Cerebellar nuclear complex (tissue), 1 donor: ENCODE measurements around the gene CRYBA2.

Experiments
- DNase-seq, 2 experiments: peaks; one replicate each; lab custom pipeline; 2025; lab: John Stamatoyannopoulos, UW

CRYBA2 gene

DNA sequence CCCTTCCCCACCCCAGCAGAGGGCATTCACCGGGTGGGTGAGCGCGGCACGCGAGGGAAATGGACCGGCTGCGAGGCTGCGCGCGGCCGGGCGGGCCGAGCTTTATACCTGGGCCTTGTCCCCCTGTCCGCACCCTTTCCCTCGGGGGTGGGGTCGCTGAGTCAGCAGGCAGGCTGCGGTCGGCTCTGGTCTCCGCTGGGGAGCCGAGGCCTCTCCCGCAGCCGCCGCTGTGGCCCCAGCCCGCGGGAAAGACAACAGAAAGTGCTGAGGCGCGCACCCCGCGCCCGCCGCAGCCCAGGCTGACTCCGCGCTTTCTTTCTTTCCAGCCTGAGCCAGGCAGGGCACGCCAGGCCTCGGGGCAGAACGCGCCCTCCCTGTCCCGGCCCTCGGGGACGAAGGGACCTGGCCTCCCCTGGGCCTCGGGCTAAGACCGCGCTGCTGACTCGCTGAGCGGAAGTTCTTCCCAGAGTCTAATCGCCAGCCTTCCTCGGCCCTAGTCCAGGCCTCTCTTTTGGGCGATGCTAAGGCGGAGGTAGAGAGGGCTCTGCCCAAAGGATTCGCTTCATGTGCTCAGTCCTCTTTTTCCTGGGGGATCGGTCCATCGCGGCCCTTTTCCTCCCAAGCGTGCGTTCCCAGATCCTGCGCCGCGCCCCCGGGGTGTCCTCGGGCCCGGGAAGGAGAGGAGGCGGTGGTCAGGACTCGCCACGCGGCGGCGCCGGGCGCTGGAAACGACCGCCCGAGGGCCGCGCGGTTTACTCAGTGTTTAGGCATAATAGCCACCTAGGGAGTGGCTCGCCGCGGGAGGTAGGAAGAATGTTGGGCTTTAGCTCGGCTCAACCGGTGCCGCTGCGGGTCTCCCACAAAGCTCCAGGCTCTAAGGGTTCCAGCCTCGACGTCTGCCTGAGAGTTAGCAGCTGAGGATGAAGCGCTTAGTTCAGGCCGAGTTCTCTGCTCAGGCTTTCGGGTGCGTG lies at the start of gene CRYBA2:
TSS of gene CRYBA2 (minus strand) at position 78 of the 971 bp plus-strand sequence. CDS start 246 bp downstream, outside the sequence.
- DNase-seq, result no peak

GRCh38 chr2:219042750-219043149 lies 49.5 kb upstream of the CRYBA2 start:
- DNase-seq, result no peak

- no peak for DNase-seq
These were observed 48.9 kb upstream of the CRYBA2 start for GRCh38 chr2:219042157-219042556.

DNA sequence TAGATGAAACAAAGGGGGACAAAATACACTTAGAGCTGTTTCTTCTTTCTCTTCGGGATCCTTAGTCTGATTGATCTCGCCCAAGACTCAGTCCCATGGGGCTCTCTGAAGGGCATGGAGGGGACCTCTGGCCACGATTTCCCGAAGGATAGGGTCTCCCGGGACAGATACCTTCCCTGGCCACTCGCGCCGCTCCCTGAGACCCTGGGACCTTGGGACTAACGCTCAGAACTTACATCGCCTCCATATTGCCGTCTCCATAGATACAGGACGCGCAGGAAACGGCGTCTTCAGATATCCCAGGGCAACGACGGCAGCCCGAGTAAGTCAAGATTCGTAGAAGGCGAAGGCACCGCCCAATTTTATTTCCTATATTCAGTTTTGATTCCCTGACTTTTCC lies 48.0 kb upstream of the CRYBA2 start, which contains the start of gene CFAP65:
TSS of gene CFAP65 (minus strand) at position 265 of the 400 bp plus-strand sequence. CDS start 2,468 bp downstream, outside the sequence.
- DNase-seq, result no peak

DNA sequence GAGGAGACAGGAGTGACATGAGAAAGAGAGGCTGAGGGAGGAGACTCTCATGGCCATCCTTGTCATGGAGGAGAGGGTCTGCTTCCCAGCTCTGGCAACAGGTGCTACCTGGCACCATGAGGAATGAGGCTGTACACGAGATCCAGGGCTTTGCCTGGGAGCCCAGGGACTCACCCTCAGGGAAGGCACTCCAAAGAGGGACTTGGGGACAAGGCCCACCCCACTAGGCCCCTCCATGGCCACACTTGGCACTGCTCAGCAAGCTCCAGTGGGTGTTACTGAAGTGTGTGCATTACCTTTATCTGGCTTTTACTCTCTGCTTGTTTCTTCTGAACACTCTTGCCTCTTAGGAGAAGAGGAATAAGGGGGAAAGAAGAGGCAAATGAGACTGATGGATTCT lies 45.4 kb upstream of the CRYBA2 start:
- no peak for DNase-seq

DNA sequence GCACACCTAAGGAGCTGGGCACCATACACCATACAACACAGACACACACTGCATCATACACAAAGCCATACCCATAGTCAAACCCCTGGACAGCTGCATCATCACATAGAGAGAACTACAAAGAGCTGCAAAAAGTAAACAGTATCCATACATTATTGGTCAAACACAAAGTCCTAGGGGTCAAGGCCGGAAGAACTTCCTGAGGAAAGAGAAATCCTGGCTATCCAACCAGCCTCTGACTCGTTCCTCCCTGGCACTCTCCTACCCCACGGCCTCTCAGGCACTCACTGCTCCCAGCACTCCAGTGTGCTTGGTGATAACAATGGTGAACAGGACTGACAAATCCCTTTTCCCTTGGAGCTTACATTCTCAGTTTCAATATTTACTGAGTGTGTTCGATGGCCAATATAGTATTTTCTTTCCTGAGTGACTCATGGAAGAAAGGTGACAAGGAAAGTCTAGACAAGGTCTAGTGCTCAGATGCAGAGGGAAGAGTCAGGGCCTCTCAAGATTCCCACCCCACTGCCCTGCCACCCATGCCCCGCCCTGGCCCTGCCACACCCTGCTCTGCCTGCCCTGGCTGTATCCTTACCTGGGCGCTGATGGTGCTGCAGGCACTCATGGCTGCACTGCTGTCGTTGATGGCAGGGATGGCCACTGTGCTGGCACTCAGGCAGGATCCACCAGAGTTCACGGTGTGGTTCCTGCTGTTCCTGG lies 44.7 kb upstream of the CRYBA2 start:
- DNase-seq, result no peak

DNA sequence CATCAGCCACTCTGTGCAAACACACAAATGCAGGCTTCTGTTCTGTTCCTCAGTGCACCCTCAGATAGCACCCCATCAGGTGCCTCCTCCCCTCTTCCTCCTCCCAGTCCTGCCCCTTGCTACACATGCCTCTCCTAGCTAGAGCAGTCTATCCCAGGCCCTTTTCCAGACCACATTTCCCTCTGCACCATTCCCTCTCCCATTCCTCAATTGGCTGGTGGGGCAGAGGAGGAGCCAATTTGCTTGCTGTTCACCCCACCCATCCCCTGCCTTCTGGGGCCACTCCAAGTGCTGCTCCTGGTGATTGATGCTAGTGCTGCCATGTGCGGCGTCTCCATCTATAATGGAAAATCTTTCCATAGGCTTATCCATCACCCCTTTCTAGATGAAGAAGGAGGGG lies 42.7 kb upstream of the CRYBA2 start:
- no peak for DNase-seq

DNA sequence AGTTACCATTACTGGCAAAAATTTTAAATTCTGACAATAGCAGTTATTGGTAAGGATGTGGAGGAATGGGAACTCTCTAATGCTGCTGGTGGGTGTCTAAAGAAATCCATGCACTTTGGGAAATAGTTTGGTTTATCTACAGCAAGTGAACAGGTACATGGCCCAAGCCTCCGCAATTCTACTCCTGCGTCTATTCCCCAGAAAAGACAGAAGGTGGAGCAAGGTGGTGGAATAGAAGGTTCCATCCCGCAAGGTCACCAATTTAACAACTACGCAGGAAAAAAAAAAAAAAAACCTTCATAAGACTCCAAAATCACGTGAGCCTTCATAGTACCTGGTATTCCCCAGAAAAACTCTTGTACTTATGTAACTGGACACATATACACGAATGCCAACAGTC lies 41.6 kb upstream of the CRYBA2 start:
- no peak for DNase-seq

DNA sequence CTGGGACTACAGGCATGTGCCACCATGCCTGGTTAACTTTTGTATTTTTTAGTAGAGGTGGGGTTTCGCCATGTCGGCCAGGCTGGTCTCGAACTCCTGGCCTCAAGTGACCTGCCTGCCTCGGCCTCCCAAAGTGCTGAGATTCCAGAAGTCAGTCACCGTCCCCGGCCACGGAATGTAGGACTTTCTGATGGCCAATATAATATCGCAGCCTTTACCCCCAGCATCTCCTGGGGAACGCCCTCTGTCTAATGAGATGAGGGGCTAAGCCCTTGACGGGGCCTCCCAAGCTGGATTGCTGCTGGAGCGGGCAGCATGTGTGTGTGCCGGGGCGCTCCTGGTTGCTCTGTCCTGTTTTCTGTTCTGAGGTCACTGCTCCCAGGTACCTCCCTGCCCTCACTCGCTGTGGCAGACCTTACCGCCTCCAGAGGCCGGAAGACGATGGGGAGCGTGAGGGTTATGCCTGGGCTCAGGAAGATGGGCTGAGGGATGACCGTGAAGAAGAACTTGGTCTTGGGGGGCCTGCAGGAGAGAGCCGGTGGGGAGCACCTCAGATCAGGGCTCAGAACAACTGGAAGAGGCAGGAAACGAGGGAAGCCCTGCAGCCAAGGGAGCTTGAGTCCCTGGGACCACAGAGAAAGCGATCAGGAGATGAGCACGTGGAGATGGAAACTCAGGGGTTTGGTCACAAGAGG lies 39.0 kb upstream of the CRYBA2 start:
- DNase-seq, result no peak

GRCh38 chr2:219031005-219031738 lies 38.0 kb upstream of the CRYBA2 start:
- no peak for DNase-seq

GRCh38 chr2:219030177-219030940 lies 37.1 kb upstream of the CRYBA2 start:
- no peak for DNase-seq

DNA sequence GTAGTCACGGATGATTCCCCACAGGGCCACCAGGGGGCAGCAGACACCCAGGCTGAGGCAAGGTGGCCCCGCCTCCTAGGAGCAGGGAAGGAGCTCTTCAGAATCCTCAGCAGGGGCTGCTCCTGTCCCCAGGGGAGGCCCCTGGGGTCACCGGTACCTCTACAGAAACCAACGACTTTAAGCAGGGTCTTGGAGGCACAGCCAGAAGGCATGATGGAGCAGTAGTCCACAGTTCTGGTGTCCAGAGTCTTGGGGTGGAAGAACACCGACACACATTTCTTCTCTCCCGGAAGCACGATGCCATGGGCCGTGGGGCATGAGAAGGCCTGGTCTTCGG lies 36.6 kb upstream of the CRYBA2 start:
- DNase-seq, result peak in 1 of 2 experiments; percentile 41

DNA sequence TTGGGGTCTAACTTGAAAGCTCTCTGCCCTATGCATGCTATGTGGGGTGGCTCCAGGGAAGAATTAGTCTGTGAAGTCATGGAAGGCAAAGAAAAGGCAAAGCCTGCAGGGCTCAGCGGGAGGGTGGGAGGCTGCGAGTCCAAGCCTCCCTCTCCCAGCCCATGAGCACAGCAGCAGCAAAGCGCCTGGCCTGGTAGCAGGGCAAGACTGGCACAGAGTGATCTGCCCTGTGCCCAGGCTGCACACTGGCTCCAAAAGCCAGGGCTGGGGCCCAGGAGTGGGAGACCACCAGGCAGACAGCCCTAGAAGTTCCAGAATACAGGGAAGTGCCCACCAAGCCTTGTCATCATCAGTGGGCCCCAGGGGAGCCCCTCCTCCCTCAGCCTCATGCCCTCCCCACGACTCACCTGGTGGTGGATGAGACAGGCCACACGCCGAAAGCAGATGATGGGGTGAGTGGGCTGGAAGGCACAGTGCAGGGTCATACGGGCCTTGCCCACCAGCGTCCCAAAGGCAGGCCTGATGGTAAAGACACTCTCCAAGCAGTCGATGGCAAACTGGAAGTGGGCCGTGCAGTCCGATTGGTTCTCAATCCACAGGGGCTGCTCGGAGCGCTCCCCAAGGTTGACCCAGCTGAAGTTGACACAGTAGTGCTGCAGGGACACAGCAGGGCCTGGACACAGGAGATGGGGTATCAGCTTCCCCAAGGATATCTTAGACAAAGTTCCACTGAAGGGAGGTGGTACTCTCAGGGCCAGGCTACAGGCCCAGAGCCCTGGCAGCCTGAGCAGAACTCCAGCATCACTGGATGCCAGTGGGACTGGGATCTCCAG lies 36.0 kb upstream of the CRYBA2 start:
- no peak for DNase-seq

DNA sequence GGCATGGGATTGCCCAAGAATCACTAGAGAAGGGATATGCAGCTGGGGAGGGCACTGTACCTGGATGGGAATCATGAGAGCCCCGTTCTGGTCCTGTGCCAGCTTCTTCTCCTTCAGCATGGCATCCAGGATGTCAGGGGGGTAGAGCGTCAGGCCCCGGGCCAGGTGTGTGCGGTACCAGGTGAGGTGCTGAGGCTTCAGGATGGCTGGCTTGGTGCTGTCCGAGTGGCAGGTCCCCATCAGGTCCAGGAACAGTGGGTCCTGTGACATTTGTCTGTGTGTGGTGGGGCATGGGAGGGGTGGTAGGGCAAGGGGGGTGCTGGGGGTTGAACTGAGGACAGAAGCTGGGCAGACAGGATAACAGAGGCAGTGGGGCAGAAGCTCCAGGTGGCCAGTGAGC lies 34.9 kb upstream of the CRYBA2 start:
- no peak for DNase-seq

DNA sequence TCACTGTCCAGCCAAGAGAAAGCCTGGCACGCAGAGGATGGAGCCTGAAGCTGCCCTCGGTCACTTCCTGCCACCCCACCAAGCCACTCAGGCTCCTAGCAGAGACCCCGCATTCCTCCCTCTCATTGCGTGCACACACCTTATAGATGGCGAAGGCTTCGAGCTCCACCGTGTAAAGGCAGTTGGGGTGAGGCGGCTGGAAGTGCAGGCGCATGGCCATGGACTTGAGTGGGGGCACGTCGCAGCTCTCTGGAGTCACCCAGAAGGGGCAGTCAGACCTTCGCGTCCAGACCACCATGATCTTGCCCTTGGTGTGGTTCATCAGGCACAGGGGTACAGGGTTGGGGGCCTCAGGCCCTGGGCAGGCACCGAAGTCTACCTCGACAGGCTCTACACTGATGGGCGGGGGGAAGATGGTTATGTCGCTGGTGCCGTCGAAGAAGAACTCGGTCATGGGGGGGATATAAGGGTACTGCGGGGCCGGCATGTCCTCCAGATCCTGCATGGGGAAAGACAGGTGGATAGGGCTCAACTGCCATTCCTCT lies 34.4 kb upstream of the CRYBA2 start:
- no peak for DNase-seq

DNA sequence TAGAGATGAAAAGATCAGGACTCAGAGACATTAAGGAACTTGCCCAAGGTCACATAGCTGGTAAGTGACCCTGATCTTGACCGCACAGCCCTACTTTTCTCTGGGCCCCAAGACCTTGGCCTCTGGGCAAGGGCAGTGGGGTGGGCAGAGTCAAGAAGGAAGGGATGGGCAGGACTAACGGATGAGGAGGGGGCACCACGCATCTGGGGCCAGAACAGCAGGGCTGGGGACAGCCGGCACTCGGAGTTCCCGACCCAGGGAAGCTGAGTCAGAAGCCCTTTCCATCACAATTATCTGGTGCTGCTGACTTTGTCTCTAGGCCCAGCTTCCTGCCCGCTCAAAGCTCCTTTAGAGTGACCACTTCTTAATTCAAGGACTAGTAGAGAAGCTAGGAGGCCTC lies 33.7 kb upstream of the CRYBA2 start:
- DNase-seq, result no peak

GRCh38 chr2:219025637-219026585 lies 32.7 kb upstream of the CRYBA2 start:
- no peak for DNase-seq

GRCh38 chr2:219024059-219024458 lies 30.8 kb upstream of the CRYBA2 start:
- no peak for DNase-seq
